GM12872 (cell line): Measurements from ENCODE around the gene NR6A1.

Experiments
- CTCF ChIP-seq: IDR thresholded peaks from 3 replicates; pipeline ENCODE4 v1.5.1; 2011; ENCODE audit warnings: low read depth, mild to moderate bottlenecking, low read length, moderate library complexity; ENCODE audit not compliant: insufficient read depth

Gene NR6A1

GRCh38 chr9:124513376-124513994 is 257.6 kb downstream of the NR6A1 start:
- no peak for TF ChIP-seq CTCF

DNA sequence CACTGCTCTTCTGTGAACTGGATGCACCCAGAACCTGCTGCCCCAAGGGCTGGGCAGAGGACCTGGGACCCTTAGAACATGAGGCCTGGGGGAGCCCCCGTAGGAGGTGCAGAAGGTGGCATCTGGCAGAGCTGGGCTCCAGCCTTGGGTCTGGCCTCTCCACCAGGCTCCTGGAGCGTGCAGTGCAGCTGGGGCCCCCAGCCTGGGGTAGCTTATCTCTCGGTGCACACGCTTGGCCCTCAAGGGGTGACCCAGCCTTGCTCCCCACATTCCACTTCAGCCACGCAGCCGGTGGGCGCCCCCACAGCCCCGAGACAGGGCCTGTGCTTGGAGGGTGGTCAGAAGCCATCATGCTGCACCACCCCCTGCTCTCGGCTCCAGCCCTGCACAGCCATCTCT is 258.3 kb downstream of the NR6A1 start:
- no peak for TF ChIP-seq CTCF

DNA sequence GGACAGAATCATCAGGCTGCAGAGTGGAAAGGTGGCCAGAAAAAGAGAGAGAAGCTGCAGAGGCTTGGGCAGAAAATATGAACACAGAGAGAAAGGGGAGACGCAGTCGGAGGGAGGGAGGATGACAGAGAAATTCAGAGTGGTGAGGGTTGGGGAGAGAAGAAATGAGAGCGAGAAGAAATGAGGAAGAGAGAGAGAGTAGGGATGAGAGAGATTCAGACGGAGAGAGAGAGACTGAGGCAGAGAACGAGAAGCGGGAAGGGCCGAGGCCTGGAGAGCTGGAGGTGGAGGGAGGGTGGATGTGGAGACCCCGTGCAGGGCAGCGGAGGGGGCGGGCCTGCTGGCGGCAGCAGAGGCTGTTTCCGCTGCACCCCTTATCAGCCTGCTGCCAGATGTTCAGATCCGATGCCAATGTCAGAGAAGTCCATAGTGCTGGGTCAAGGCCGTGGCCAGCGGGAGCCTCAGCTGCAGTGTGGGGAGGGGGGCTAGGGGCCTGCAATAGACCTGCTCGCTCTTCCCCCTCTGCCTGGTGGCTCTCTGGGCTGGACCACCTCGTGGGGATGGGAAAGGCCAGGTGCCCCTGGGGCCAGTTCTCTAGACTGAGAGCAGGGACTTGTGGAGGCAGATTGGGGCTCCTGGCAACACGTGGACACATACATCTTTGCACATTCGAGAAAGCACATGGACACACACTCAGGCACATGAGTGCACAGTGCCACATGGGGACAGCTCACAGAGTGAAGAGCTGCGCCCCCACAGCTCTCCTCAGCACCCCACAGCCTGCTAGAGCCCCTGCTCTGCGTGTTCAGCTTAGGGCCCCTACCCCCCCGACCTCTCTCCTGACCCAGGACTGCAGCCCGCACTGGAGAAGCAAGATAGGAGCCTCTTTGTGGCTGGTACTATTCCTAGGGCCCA is 259.0 kb downstream of the NR6A1 start:
- TF ChIP-seq CTCF, result no peak

- no peak for TF ChIP-seq CTCF
Observed at GRCh38 chr9:124511426-124511840, 259.7 kb downstream of the NR6A1 start.

- TF ChIP-seq CTCF, result no peak
Observed at GRCh38 chr9:124510650-124511425, 260.3 kb downstream of the NR6A1 start.

DNA sequence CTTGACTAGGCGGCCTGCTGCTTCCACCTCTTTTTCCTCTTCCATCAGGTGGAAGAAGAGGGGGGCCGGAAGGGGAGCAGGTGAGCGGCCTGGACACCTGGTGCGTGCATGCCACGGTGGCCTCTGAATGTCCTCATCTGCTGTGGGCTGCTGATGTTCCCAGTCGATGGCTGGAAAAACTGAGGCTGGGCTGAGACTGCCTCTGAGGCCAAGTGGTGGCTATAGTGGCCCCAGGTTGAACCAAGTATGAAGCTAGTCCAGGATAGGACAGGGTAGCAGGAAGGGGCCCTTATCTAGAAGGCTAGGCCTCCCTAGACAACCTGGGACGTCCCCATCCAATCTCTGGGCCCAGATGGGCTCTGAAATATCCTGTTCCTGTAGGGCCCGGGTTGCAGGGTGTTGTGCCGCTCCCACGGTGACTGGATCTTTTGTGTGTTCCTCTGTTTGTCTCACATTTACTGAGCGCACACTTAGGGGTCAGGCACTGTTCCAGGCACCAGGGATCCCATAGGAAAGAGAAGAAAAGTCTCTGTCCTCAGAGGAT is 263.2 kb downstream of the NR6A1 start:
- TF ChIP-seq CTCF, result no peak
